Kidney capillary endothelial cell (primary cell): Measurements from ENCODE around the gene S100A6.
A peak's percentile ranks its signal among the peaks of the same experiment; 100 is the strongest.
"Not testable (repeated sequence)": the region's sequence is repeated elsewhere in the genome, so short reads cannot be mapped to it uniquely, and the experiment has no call there.

Experiments used
- DNase-seq: peaks from one replicate; pipeline ENCODE4 v3.0.0-alpha.2; 2018; ENCODE audit warnings: low spot score

The S100A6 gene

GRCh38 chr1:153563991-153564390 lies 28.2 kb upstream of the S100A6 start:
- DNase-seq = no peak

- DNase-seq = no peak
These were observed 27.7 kb upstream of the S100A6 start for GRCh38 chr1:153563483-153563901.

DNA sequence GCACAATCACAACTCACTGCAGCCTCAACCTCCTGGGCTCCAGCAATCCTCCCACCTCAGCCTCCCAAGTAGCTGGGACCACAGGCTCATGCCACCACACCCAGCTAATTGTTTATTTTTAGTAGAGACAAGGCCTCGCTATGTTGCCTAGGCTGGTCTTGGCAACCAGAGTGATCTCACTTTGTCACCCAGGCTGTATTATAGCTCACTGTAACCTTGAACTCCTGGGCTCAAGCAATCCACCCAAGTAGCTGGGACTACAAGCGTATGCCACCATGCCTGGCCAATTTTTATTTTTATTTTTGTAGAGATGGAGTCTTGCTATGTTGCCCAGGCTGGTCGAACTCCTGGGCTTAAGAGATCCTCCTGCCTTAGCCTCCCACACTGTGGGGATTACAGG lies 26.2 kb upstream of the S100A6 start:
- DNase-seq = not testable (repeated sequence)

- no peak for DNase-seq
These were observed 25.7 kb upstream of the S100A6 start for GRCh38 chr1:153561466-153561985.

DNA sequence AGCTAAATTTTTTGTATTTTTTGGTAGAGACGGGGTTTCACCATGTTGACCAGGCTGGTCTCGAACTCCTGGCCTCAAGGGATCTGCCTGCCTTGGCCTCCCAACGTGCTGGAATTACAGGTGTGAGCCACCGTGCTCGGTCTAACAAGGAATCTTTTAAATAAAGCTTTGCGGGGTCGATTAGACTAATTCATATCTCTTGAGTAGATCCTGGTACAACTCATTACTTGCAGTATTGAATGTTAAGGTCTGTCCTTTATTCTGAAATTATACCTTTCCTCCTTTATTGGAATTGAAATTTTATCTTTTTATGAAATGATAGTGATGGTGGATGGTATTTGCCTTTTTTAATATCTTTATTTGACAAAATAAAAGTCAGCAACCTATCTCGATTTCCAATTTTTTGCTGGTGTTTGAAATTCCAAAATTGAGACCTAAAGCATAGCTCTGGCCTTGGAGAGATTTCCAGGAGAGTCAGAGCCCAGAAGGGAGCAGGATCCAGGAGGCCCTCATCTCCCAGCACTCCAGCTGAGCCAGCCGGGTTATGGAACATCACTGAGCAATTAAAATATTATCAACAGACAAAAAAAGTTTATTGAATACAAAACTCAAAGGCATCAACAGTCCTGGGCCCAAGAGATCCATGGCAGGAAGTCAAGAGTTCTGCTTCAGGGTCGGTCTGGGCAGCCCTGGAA lies 25.1 kb upstream of the S100A6 start:
- no peak for DNase-seq

GRCh38 chr1:153560241-153560640 lies 24.4 kb upstream of the S100A6 start:
- DNase-seq = no peak

DNA sequence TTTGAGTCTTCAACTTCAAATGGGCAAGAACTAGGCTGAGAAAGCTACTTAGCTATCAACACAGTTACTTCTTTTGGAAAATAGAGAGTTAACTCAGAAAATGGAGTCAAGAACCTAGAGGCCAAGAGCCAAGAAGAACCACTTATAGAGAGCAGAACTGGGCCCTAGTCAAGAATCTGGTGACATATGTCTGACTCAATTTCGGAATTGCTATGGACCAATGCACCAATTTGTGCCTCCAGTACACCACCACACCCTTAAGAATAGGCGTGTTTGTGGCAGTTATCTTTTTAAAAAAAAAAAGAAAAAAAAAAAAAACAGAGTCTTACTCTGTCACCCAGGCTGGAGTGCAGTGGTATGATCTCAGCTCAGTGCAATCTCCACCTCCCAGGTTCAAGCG lies 22.1 kb upstream of the S100A6 start:
- no peak for DNase-seq

DNA sequence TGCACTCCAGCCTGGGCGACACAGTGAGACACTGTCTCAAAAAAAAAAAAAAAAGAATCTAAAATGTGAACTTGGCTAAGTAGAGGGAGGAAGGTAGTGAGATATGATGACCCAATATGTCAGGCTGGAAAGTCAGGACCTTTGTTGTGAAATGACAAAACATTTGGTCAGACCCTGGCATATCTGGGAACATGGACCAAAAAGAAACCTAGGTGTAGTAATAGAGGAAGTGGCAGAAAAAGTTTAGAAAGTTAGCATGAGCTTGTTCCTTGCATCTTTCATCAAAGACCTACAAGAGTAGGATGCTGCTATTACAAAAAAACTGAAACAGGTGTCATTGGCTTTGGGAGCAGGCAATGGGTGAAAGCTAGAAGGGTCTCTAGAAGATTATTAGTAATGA lies 20.6 kb upstream of the S100A6 start:
- no peak for DNase-seq

DNA sequence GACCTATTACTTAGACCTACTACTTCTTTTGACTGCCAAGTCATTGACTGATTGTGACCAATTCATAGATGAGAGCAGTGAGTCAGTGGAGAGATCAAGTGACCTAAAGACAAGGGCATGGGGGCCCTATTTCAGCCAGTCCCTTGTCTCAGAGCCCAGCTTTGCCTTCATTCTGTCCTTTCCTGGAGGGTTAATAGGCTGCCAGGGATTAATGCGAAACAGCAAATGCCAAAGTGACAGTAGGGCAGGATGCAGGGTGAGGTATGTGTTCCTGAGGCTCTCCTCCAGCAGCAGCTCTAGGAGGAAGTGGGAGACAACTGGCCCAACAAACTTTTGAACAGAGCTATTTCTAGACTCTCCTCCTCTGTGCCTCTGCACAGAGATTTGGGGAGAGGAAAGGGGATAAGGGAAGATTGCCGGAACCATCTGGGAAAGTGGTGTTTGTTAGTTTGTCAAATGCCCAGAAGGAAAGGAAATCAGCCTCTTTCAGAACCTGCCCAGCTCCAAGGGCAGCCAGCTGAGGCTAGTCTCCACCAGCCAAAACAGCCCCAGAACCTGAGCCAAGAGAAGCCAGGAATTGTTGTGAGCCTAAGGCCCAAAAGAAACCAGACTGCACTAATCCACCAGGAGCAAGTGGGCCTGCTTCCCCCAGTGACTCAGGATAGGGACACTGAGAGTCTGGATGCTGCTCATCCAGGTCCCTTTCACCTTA lies 18.2 kb upstream of the S100A6 start:
- DNase-seq = no peak

GRCh38 chr1:153553096-153553495 lies 17.3 kb upstream of the S100A6 start:
- no peak for DNase-seq

DNA sequence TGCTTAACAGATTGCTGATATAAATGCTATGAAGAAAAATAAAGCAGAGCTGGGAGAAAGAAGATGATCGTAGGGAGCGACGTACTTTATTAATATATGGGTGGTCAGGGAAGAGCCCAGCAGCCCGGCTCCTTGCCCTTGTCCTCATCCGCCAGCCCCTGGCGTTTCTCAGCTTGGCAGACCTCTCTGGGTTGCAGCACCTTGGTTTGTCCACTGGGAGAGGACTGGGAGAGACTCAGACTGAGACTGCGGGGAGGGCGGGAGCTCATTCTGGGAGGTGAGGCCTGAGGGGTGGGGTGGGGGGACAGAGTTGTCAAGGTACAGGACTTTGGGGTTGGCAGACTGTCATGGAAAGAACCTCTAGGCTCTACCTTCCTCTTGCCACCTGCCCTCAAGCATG lies 16.5 kb upstream of the S100A6 start:
- no peak for DNase-seq

DNA sequence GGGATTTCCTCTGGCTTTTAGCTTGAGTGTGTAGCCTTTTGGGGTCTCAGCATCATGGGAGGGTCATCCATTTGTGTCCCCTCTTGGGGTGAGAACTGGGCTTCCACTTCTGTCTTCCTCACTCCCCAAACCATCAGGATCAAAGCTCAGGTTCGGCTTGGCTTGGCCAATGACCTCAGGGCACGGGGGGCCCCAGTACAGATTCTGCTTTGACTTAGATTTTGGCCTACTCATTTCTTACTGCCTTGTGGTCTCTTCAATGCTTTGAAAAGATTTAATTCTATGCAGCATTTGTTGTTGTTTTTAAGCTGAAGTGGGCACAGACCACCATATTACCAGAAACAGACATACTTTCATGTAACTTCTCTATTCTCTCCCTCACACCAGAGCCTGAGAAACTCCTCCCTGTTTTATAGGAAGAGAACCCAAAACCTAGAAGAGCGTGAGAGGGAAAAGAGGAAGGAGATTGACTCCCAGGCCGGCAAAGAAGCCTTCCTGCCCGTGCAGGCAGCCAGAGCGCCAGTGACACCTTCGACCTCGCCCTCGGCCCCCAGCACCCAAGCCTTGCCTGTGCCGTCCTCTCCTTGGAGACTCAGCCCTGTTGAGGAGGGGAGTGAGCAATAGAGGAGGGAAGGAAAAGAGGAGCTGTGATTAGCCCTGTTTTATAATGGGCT lies 15.2 kb upstream of the S100A6 start:
- no peak for DNase-seq

DNA sequence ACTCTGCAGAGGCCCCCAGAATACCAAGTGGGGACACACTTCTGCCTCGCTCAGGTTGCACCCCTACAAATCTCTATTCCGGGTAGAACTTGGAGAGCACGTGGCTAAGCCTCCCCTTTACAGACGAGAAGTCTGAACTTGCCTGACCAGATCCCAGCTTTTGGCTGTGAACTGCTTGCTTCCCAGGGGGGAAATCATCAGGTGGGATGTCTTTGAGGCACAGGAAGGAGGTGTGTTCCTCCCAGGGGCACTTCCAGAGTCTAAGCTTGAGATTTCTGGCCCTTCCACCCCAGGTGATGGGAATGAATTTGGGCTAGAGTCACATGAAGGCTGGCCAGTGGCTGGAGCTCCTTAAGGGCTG lies 14.6 kb upstream of the S100A6 start:
- DNase-seq = no peak

- no peak for DNase-seq
These were observed 14.1 kb upstream of the S100A6 start for GRCh38 chr1:153549741-153550397.

GRCh38 chr1:153548722-153549688 lies 13.2 kb upstream of the S100A6 start, which contains the start of gene S100A3:
S100A3 (minus strand) TSS chr1:153549258; CDS start chr1:153548485, 773 bp downstream.
- peak; percentile 87 for DNase-seq

DNA sequence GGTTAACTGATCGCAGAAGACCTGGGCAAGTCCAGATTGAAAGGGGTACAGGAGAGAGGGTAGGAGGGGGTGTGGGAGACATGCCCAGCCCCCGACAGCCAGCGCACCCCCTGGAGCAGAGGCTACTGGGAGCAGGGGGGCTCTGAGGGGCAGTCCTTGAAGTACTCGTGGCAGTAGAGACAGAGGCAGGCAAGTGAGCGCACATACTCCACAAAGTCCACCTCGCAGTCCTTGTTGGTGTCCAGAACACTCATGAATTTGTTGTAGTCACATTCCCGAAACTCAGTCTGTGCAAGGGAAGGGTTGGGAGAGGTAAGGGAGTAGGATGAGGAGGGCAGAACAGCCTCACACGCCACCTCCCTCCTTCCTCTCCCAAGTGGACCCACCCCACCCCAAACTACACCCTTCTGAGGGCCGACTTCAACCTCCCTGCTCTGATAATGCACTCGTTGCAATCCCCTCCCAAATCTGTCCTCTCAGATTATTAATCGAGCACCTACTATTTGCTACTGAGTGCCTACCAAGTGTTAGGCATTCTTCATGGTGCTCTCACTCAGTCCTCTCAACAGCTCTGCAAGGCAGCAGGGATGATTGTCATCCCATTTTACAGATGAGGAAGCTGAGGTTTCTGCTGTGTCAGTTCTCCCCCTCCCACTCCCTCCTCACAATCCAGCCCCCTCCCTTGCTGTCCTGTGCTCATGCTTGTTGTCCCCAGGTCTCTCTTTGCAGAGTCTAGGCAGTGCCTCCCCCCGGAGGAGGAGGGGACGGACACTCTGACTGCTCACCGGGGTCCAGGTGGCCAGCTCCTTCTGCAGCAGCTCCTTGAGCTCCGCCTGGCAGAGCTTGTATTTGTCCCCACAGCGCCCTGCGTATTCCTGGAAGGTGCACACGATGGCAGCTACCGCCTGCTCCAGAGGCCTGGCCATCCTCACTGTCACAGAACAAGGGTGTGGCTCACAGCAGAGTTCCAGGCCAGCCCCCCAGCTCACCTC lies 12.1 kb upstream of the S100A6 start:
- no peak for DNase-seq

DNA sequence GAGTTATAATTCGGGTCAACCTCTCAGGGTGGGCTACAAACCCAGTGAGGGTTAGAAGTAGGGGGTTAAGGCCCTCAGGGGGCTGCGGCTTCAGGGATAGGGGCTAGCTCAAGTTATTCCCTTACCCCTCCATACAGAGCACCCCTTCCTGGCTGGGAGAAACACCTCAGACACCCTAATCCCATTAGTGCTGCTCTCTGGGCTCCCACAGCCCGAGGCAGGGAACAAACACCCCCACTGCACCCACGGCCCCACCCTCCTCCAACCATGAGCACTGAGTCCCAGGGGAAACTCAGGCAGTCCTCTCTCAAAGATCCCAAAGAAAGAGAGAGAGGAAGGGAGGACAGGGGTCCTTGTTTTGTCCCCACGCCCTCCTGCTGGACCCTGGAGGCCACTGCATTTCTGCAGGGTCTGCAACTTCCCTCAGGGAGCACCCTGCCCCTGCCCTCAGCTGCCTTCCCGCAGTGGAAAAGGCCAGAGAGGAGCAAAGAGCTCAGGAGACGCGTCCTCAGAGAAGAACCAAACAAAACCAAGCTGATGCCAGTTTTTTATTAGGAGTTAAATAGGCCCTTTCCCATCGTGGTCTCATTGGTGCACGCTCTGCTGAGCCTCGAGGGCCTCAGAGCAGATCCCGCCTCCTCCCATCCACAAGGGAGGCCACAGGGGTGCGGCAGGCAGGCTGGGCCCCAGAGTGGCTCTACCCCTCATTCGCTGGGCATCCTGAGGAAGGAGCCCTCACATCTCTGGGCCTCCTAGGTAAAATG lies 11.2 kb upstream of the S100A6 start:
- DNase-seq = no peak

DNA sequence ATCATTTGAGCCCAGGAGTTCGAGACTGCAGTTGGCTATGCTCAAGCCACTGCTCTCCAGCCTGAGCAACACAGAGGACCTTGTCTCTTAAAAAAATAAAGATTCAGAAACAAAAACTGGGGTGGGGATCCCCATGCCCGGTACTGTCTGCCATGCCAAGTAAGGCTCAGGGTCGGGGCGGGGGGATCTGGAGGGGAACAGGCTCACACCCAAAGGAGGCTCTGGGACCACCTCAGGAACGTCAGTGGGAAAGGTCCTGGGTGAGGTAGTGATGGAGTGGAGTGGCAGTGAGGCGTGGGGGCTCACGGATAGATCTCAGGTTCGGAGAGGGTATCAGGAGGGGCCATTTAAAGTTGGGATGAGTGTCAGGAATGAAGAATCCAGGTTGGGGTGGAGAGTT lies 10.6 kb upstream of the S100A6 start:
- no peak for DNase-seq
